Panc1 (cell line): Measurements from ENCODE around the gene CEP131.

ENCODE experiments used
- CTCF ChIP-seq: fragments of 450-650 bp; IDR thresholded peaks from 2 replicates; pipeline ENCODE4 v1.5.1; 2017; ENCODE audit warnings: mild to moderate bottlenecking
- POLR2AphosphoS5 ChIP-seq: IDR thresholded peaks from 2 replicates; pipeline ENCODE4 v1.6.1; 2012; ENCODE audit warnings: mild to moderate bottlenecking, low read depth, low read length, moderate library complexity
- SIN3A ChIP-seq: IDR thresholded peaks from 2 replicates; pipeline ENCODE4 v1.6.1; 2012; ENCODE audit warnings: low read depth, mild to moderate bottlenecking, low read length, moderate library complexity, borderline replicate concordance; ENCODE audit not compliant: insufficient read depth

GRCh38 chr17:81210868-81211267 is 11.9 kb downstream of the CEP131 start:
- no peak for TF ChIP-seq CTCF
- no peak for TF ChIP-seq SIN3A
- no peak for TF ChIP-seq POLR2AphosphoS5
